SK-N-SH treated with all-trans-retinoic acid at 6 μM for 48 hours (cell line): ENCODE data around the gene IL17RD.

Source experiments
- ATAC-seq: fragments of 200-7000 bp; cut with Tn5 transposase; 3 replicates; pipeline ENCODE4 v1.9.1; 2020; ENCODE audit warnings: mild to moderate bottlenecking, moderate library complexity
- ARNTL ChIP-seq: fragments of 450-650 bp; formaldehyde crosslinking; IDR thresholded peaks from 2 replicates; pipeline ENCODE4 v1.5.0; 2020; ENCODE audit warnings: low read depth, mild to moderate bottlenecking, moderate library complexity, borderline replicate concordance
- BACH2 ChIP-seq: fragments of 250-450 bp; sonication (Bioruptor Pico); IDR thresholded peaks from 2 replicates; pipeline ENCODE4 v1.9.0; 2021; ENCODE audit warnings: mild to moderate bottlenecking, borderline replicate concordance
- CREB5 ChIP-seq: fragments of 250-450 bp; sonication (Bioruptor Pico); IDR thresholded peaks from 2 replicates; pipeline ENCODE4 v1.5.1; 2020; ENCODE audit warnings: low read depth, mild to moderate bottlenecking, moderate library complexity
- CSDC2 ChIP-seq: fragments of 250-450 bp; sonication (Bioruptor Pico); IDR thresholded peaks from 2 replicates; pipeline ENCODE4 v1.5.0; 2020; ENCODE audit warnings: mild to moderate bottlenecking, moderate library complexity
- CSRNP3 ChIP-seq: fragments of 250-450 bp; sonication (Bioruptor Pico); IDR thresholded peaks from 2 replicates; pipeline ENCODE4 v1.5.1; 2021; ENCODE audit warnings: mild to moderate bottlenecking, moderate library complexity
- ESRRG ChIP-seq: fragments of 250-450 bp; sonication (Bioruptor Pico); IDR thresholded peaks from 2 replicates; pipeline ENCODE4 v1.6.1; 2021; ENCODE audit warnings: mild to moderate bottlenecking
- GLIS3 ChIP-seq: fragments of 250-450 bp; sonication (Bioruptor Pico); IDR thresholded peaks from 2 replicates; pipeline ENCODE4 v1.5.0; 2020; ENCODE audit warnings: mild to moderate bottlenecking, moderate library complexity
- ISL1 ChIP-seq: fragments of 250-450 bp; sonication (Bioruptor Pico); IDR thresholded peaks from 2 replicates; pipeline ENCODE4 v2.1.2; 2022; ENCODE audit warnings: mild to moderate bottlenecking, moderate library complexity
- OSR1 ChIP-seq: fragments of 250-450 bp; sonication (Bioruptor Pico); IDR thresholded peaks from 2 replicates; pipeline ENCODE4 v1.8.0; 2022; ENCODE audit warnings: moderate library complexity, mild to moderate bottlenecking, inconsistent platforms
- PATZ1 ChIP-seq: fragments of 250-450 bp; sonication (Bioruptor Pico); IDR thresholded peaks from 2 replicates; pipeline ENCODE4 v1.8.0; 2020; ENCODE audit warnings: mild to moderate bottlenecking, moderate library complexity, borderline replicate concordance
- POU6F1 ChIP-seq: fragments of 250-450 bp; sonication (Bioruptor Pico); IDR thresholded peaks from 2 replicates; pipeline ENCODE4 v1.8.0; 2021; ENCODE audit warnings: low read depth, mild to moderate bottlenecking, moderate library complexity, borderline replicate concordance
- PPARA ChIP-seq: fragments of 250-450 bp; sonication (Bioruptor Pico); IDR thresholded peaks from 2 replicates; pipeline ENCODE4 v1.5.0; 2020; ENCODE audit warnings: mild to moderate bottlenecking, borderline replicate concordance
- RARB ChIP-seq: fragments of 250-450 bp; sonication (Bioruptor Pico); IDR thresholded peaks from 2 replicates; pipeline ENCODE4 v1.8.0; 2021; ENCODE audit warnings: mild to moderate bottlenecking, moderate library complexity
- SNAI2 ChIP-seq: fragments of 250-450 bp; sonication (Bioruptor Pico); IDR thresholded peaks from 2 replicates; pipeline ENCODE4 v1.5.0; 2020; ENCODE audit warnings: mild to moderate bottlenecking, moderate library complexity
- TCF4 ChIP-seq: fragments of 250-450 bp; sonication (Bioruptor Pico); IDR thresholded peaks from 2 replicates; pipeline ENCODE4 v1.8.0; 2021; ENCODE audit warnings: mild to moderate bottlenecking, moderate library complexity, borderline replicate concordance
- TOX ChIP-seq: fragments of 250-450 bp; sonication (Bioruptor Pico); IDR thresholded peaks from 2 replicates; pipeline ENCODE4 v1.8.0; 2021; ENCODE audit warnings: mild to moderate bottlenecking, moderate library complexity, borderline replicate concordance
- TSHZ2 ChIP-seq: fragments of 250-450 bp; sonication (Bioruptor Pico); IDR thresholded peaks from 2 replicates; pipeline ENCODE4 v1.5.0; 2020; ENCODE audit warnings: mild to moderate bottlenecking, moderate library complexity
- ZC3H10 ChIP-seq: fragments of 250-450 bp; sonication (Bioruptor Pico); IDR thresholded peaks from 2 replicates; pipeline ENCODE4 v1.5.1; 2021; ENCODE audit warnings: mild to moderate bottlenecking, moderate library complexity
- ZFP3 ChIP-seq: fragments of 250-450 bp; sonication (Bioruptor Pico); IDR thresholded peaks from 2 replicates; pipeline ENCODE4 v1.5.0; 2020; ENCODE audit warnings: mild to moderate bottlenecking, moderate library complexity
- ZFP30 ChIP-seq: fragments of 450-650 bp; formaldehyde crosslinking; IDR thresholded peaks from 2 replicates; pipeline ENCODE4 v1.5.0; 2022; ENCODE audit warnings: mild to moderate bottlenecking, moderate library complexity
- ZNF565 ChIP-seq: fragments of 450-650 bp; formaldehyde crosslinking; conservative IDR thresholded peaks from 2 replicates; pipeline ENCODE4 v1.5.0; 2020; ENCODE audit warnings: low read depth, mild to moderate bottlenecking, moderate library complexity
- ZNF70 ChIP-seq: fragments of 450-650 bp; formaldehyde crosslinking; IDR thresholded peaks from 2 replicates; pipeline ENCODE4 v1.5.0; 2020; ENCODE audit warnings: mild to moderate bottlenecking, moderate library complexity
- ZNF8 ChIP-seq: fragments of 450-650 bp; formaldehyde crosslinking; IDR thresholded peaks from 2 replicates; pipeline ENCODE4 v1.5.0; 2020; ENCODE audit warnings: mild to moderate bottlenecking, moderate library complexity

IL17RD gene

GRCh38 chr3:57046101-57046765, 118.9 kb downstream of the IL17RD start:
- ATAC-seq = no peak
- TF ChIP-seq ZNF565 (CRISPR knock-in tag) (no peak), ZNF8 (no peak), OSR1 (CRISPR knock-in tag) (no peak), CREB5 (CRISPR knock-in tag) (no peak), TOX (CRISPR knock-in tag) (no peak), ESRRG (CRISPR knock-in tag) (no peak), ZNF70 (CRISPR knock-in tag) (no peak), CSDC2 (CRISPR knock-in tag) (no peak), ARNTL (CRISPR knock-in tag) (no peak), POU6F1 (CRISPR knock-in tag) (no peak), ZFP30 (CRISPR knock-in tag) (no peak), PATZ1 (CRISPR knock-in tag) (no peak), GLIS3 (CRISPR knock-in tag) (no peak), ZC3H10 (CRISPR knock-in tag) (no peak), TCF4 (no peak), BACH2 (CRISPR knock-in tag) (no peak), ZFP3 (CRISPR knock-in tag) (no peak), TSHZ2 (CRISPR knock-in tag) (no peak), PPARA (CRISPR knock-in tag) (no peak), SNAI2 (no peak)

- ATAC-seq = no peak
- no peak for TF ChIP-seq GLIS3 (CRISPR knock-in tag)
- TF ChIP-seq ARNTL (CRISPR knock-in tag) = no peak
- no peak for TF ChIP-seq RARB (CRISPR knock-in tag)
- peak; percentile 92 for TF ChIP-seq ZFP3 (CRISPR knock-in tag)
- TF ChIP-seq CREB5 (CRISPR knock-in tag) = no peak
- no peak for TF ChIP-seq CSRNP3 (CRISPR knock-in tag)
- TF ChIP-seq PPARA (CRISPR knock-in tag) = no peak
- TF ChIP-seq TCF4 = no peak
- no peak for TF ChIP-seq BACH2 (CRISPR knock-in tag)
- TF ChIP-seq CSDC2 (CRISPR knock-in tag) = no peak
- TF ChIP-seq ZFP30 (CRISPR knock-in tag) = no peak
- TF ChIP-seq ISL1 = no peak
- no peak for TF ChIP-seq ESRRG (CRISPR knock-in tag)
- peak; percentile 68; the same call in 1 of the 2 replicates for TF ChIP-seq ZNF70 (CRISPR knock-in tag)
- no peak for TF ChIP-seq ZNF565 (CRISPR knock-in tag)
- no peak for TF ChIP-seq ZC3H10 (CRISPR knock-in tag)
- TF ChIP-seq PATZ1 (CRISPR knock-in tag) = no peak
- no peak for TF ChIP-seq SNAI2
These were observed 121.6 kb downstream of the IL17RD start for GRCh38 chr3:57043518-57043917.
